Muscle of leg (tissue), 16 donors: ENCODE measurements around the gene PABPN1L. TPM values are rescaled to one million over a fixed set of nuclear protein-coding genes. Genes with fewer than 3 reads are reported as not detected.

Source experiments
- DNase-seq: peaks from one replicate; pipeline ENCODE4 v3.0.0; 2013
- H3K27ac ChIP-seq: one replicate; pipeline ENCODE4 v1.5.1; 2013; ENCODE audit warnings: mild to moderate bottlenecking, low read length, control low read depth
- H3K27me3 ChIP-seq: one replicate; pipeline ENCODE4 v1.6.1; 2013; ENCODE audit warnings: low read length; ENCODE audit not compliant: control insufficient read depth, insufficient read depth
- H3K36me3 ChIP-seq: one replicate; pipeline ENCODE4 v1.6.1; 2013; ENCODE audit warnings: low read length; ENCODE audit not compliant: control insufficient read depth, insufficient read depth
- H3K4me1 ChIP-seq: one replicate; pipeline ENCODE4 v1.6.1; 2013; ENCODE audit warnings: low read length; ENCODE audit not compliant: control insufficient read depth, insufficient read depth
- H3K4me3 ChIP-seq: one replicate; pipeline ENCODE4 v1.5.1; 2013; ENCODE audit warnings: low read length, control low read depth
- H3K9me3 ChIP-seq: replicated peaks from 2 replicates; pipeline ENCODE4 v1.6.1; 2013; ENCODE audit warnings: low read depth, low read length; ENCODE audit not compliant: control insufficient read depth
- WGBS: methylation state at CpG from one replicate; pipeline ENCODE4 v1.1.5; 2013; ENCODE audit warnings: missing lambda C conversion rate; ENCODE audit not compliant: insufficient coverage; 5-methylcytosine and 5-hydroxymethylcytosine counted together
- long read RNA-seq, 11 donors: transcript quantifications; one replicate each; lab custom pipeline, GENCODE V29; 2026
- polyA plus RNA-seq, 8 donors: library from polyadenylated mRNA; unstranded; fragments of 120-200 nt; gene quantifications; one replicate each; pipeline versions ENCODE4 v1.2.1 to v1.2.3, GENCODE V29; 2013; ENCODE audit warnings: inconsistent platforms in 1 of 8, low replicate concordance in 1 of 8; ENCODE audit not compliant: insufficient read length in 8 of 8, insufficient read depth in 1 of 8
- total RNA-seq: library from RNA; stranded (reverse); fragments of 120-200 nt; gene quantifications from one replicate; pipeline ENCODE4 v1.2.4, GENCODE V29; 2013

Gene PABPN1L
- 0.04 TPM for total RNA-seq
- polyA plus RNA-seq: under 1 TPM in 5 of 8 donors, not detected in 3; 0.12 to 0.39 (median 0.15) TPM
- long read RNA-seq, donor 1: 0 reads
- long read RNA-seq, donor 2: 0 reads
- long read RNA-seq, donor 3: 0 reads
- long read RNA-seq, donor 4: 0 reads
- long read RNA-seq, donor 5: 0 reads
- long read RNA-seq, donor 6: 0 reads
- long read RNA-seq, donor 7: 0 reads
- long read RNA-seq, donor 8: 0 reads
- long read RNA-seq, donor 9: 0 reads
- long read RNA-seq, donor 10: 0 reads
- long read RNA-seq, donor 11: 0 reads

- DNase-seq: no peak
- Histone ChIP-seq H3K27me3 (peaks cover 26% of the 10 kb centered on the region), H3K27ac (no peak within 1 kb of the TSS), H3K36me3 (peaks cover 18% of the 10 kb centered on the region), H3K9me3 (no peaks in the 10 kb centered on the region), H3K4me1 (peaks cover 21% of the 10 kb centered on the region), H3K4me3 (no peak within 1 kb of the TSS)
- 52% methylated on average over 12 of the region's 20 CpGs for WGBS
These were observed at the start of gene PABPN1L for GRCh38 chr16:88866151-88866920. Gene PABPN1L (minus strand): TSS chr16:88866660. CDS start chr16:88866606, 54 bp downstream.

- H3K4me1 ChIP-seq: peaks cover 53% of the 10 kb centered on the region
- 88% methylated on average over 7 of the region's 30 CpGs for WGBS
- peaks cover 2% of the 10 kb centered on the region for H3K27me3 ChIP-seq
- H3K4me3 ChIP-seq: no peak overlapping the region
- no peak overlapping the region for H3K27ac ChIP-seq
- no peak for DNase-seq
- peaks cover 7% of the 10 kb centered on the region for H3K36me3 ChIP-seq
- peaks cover 3% of the 10 kb centered on the region for H3K9me3 ChIP-seq
These were observed 49.3 kb upstream of the PABPN1L start for GRCh38 chr16:88915639-88916327.

- peak; percentile 75 for DNase-seq
These were observed 48.4 kb upstream of the PABPN1L start for GRCh38 chr16:88914750-88915368.

DNA sequence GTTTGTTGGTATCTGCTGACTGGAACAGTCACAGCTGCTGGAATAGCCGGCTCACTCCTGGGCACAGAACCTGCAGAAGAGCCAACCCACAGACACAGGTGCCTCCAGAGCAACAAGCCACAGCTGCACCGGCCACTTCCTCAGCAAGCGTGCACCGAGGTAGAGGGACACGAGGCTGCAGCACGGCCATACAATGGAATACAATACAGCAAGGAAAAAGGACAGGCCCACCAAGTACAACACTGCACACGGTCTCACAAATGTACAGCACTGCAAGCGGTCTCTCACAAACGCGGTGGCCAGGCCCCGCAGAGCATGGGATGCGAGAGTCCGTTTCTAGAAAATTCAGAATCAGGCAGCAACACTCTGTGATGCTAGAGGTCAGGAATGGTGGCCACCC is 47.4 kb upstream of the PABPN1L start:
- peaks cover 3% of the 10 kb centered on the region for H3K9me3 ChIP-seq
- peaks cover 60% of the 10 kb centered on the region for H3K4me1 ChIP-seq
- peaks cover 10% of the 10 kb centered on the region for H3K36me3 ChIP-seq
- no peak overlapping the region for H3K4me3 ChIP-seq
- peaks cover 2% of the 10 kb centered on the region for H3K27me3 ChIP-seq
- DNase-seq: no peak
- 96% methylated on average over 11 of the region's 13 CpGs for WGBS
- no peak overlapping the region for H3K27ac ChIP-seq

More at GRCh38 chr16:88914750-88915368, 48.4 kb upstream of the PABPN1L start:
- WGBS: 6% methylated on average over 6 of the region's 20 CpGs
- H3K27me3 ChIP-seq: peaks cover 2% of the 10 kb centered on the region
- H3K9me3 ChIP-seq: peaks cover 3% of the 10 kb centered on the region
- H3K27ac ChIP-seq: peak overlapping the region; percentile 37
- no peak overlapping the region for H3K4me3 ChIP-seq
- peaks cover 7% of the 10 kb centered on the region for H3K36me3 ChIP-seq
- H3K4me1 ChIP-seq: peaks cover 53% of the 10 kb centered on the region

DNA sequence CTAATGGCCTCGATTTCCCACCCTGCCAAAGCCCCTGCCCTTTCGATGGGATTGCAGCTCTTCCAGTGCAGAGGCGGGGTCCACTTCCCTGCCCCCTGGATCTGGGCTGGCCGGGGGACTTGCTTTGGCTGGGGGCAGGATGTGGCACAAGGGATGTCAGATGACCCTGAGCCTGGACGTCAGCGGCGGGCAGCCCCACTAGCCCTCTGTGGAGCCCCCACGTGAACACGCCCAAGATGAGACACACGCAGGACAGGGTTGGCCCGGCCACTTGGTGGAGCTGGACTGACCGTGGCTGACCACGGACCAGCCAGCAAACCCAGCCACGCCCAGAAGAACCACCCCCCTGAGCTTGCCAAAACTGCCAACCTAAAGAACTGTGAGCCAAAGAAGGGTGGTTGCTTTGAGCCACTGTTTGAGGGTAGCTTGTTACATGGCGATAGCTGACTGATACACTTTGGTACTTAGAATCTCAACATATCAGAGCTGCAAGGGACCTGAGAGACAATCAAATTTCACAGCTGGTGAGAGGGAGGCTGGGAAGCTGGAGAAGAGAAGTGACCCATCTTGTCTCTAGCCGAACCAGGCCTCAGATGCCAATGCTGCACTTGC is 46.6 kb upstream of the PABPN1L start:
- Histone ChIP-seq H3K27ac (no peak overlapping the region), H3K4me3 (no peak overlapping the region), H3K4me1 (peaks cover 60% of the 10 kb centered on the region), H3K36me3 (peaks cover 10% of the 10 kb centered on the region), H3K27me3 (peaks cover 2% of the 10 kb centered on the region), H3K9me3 (peaks cover 3% of the 10 kb centered on the region)
- WGBS: 85% methylated on average over 8 of the region's 16 CpGs
- DNase-seq: no peak

GRCh38 chr16:88912556-88912955 is 46.1 kb upstream of the PABPN1L start:
- H3K4me1 ChIP-seq: peaks cover 54% of the 10 kb centered on the region
- peaks cover 2% of the 10 kb centered on the region for H3K27me3 ChIP-seq
- H3K4me3 ChIP-seq: no peak overlapping the region
- no peak for DNase-seq
- peaks cover 10% of the 10 kb centered on the region for H3K36me3 ChIP-seq
- 70% methylated on average over 14 of the region's 15 CpGs for WGBS
- H3K27ac ChIP-seq: no peak overlapping the region
- peaks cover 3% of the 10 kb centered on the region for H3K9me3 ChIP-seq

DNA sequence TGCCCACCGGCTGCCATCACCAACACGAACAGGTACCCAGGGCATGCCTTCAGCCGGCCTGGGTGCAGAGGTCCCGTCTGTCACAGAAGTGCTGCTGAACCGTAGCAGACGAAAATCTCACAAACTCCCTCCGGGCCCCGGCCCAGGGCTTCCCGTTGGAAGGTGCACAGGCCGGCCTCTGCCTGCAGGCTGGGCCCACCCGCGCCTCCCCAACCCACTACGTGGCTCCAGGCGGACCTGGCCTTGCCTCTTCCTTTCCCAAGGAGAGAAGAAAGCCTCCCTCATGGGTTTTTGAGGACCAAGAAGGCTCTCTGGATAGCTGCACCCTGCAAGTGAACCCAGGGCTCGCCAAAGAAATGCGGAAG is 45.5 kb upstream of the PABPN1L start:
- Histone ChIP-seq H3K27ac (no peak overlapping the region), H3K36me3 (peaks cover 10% of the 10 kb centered on the region), H3K4me1 (peaks cover 48% of the 10 kb centered on the region), H3K27me3 (no peaks in the 10 kb centered on the region), H3K4me3 (no peak overlapping the region), H3K9me3 (peaks cover 3% of the 10 kb centered on the region)
- no peak for DNase-seq
- WGBS: 74% methylated on average over 11 of the region's 16 CpGs

GRCh38 chr16:88911136-88911945 is 44.9 kb upstream of the PABPN1L start:
- Histone ChIP-seq H3K4me1 (peaks cover 44% of the 10 kb centered on the region), H3K27ac (no peak overlapping the region), H3K36me3 (peaks cover 10% of the 10 kb centered on the region), H3K9me3 (peaks cover 3% of the 10 kb centered on the region), H3K27me3 (no peaks in the 10 kb centered on the region), H3K4me3 (no peak overlapping the region)
- no peak for DNase-seq
- WGBS: 67% methylated on average over 32 of the region's 36 CpGs
